Testis (tissue), 5 donors: ENCODE measurements around the gene MPHOSPH6. TPM values are rescaled to one million over a fixed set of nuclear protein-coding genes. Genes with fewer than 3 reads are reported as not detected.
"Not testable (repeated sequence)": the region's sequence is repeated elsewhere in the genome, so short reads cannot be mapped to it uniquely, and the experiment has no call there.

Experiments used
- DNase-seq: peaks from one replicate; pipeline ENCODE4 v3.0.0-alpha.2; 2019
- H3K27ac ChIP-seq, 2 donors: fragments of 200-600 bp; sonication (generic); one replicate each; pipeline ENCODE4 v1.5.1; 2019
- H3K27me3 ChIP-seq: fragments of 200-600 bp; sonication (generic); one replicate; pipeline ENCODE4 v1.5.1; 2019
- H3K36me3 ChIP-seq: fragments of 200-600 bp; sonication (generic); one replicate; pipeline ENCODE4 v1.5.1; 2017; ENCODE audit warnings: low read depth; ENCODE audit errors: missing control alignments
- H3K4me1 ChIP-seq: fragments of 200-600 bp; sonication (generic); one replicate; pipeline ENCODE4 v1.5.1; 2019
- H3K4me3 ChIP-seq, 2 donors: fragments of 200-600 bp; sonication (generic); one replicate each; pipeline ENCODE4 v1.5.1; 2017 to 2019
- H3K9me3 ChIP-seq: fragments of 200-600 bp; sonication (generic); one replicate; pipeline ENCODE4 v1.5.1; 2017
- CTCF ChIP-seq, 3 experiments: fragments of 450-650 bp in 2 of 3; fragments of 200-600 bp in 1 of 3; sonication (generic) in 1 of 3; IDR thresholded peaks; one replicate each; pipeline ENCODE4 v1.5.1; 2016 to 2019; ENCODE audit warnings: antibody characterized with exemption in 3 of 3, mild to moderate bottlenecking in 2 of 3, moderate library complexity in 1 of 3
- POLR2A ChIP-seq: fragments of 450-650 bp; IDR thresholded peaks from one replicate; pipeline ENCODE4 v1.6.1; 2017; ENCODE audit warnings: antibody characterized with exemption, mild to moderate bottlenecking, moderate library complexity
- WGBS, 2 donors: methylation state at CpG; one replicate each; pipeline ENCODE4 v1.1.5; 2018; 5-methylcytosine and 5-hydroxymethylcytosine counted together
- intact Hi-C: fragments of 100-400 bp; cut with DNase I; formaldehyde crosslinking; loops from one replicate; pipeline ENCODE4 v1.15.1; 2023; ENCODE audit warnings: low total_unique reads
- long read RNA-seq, 2 donors: transcript quantifications; one replicate each; lab custom pipeline, GENCODE V29; 2026
- polyA plus RNA-seq: library from polyadenylated mRNA; stranded (reverse); fragments of 350-450 nt; fragmentation: Illumina TruSeq; extraction: RNeasy Lipid Tissue Mini Kit (QIAGEN cat#74804); gene quantifications from one replicate; pipeline ENCODE4 v1.2.3, GENCODE V29; 2014; ENCODE audit warnings: low read depth, low replicate concordance; ENCODE audit not compliant: insufficient read depth
- total RNA-seq, 2 donors: library from RNA; depleted of rRNA; stranded (reverse); fragments of >200 nt; gene quantifications; one replicate each; pipeline ENCODE4 v1.2.3, GENCODE V29; 2016

MPHOSPH6 gene
- total RNA-seq: 10 to 100 TPM; 22.0 to 52.3 TPM
- polyA plus RNA-seq: 22.7 TPM
- long read RNA-seq, donor 1, transcript MPHOSPH6-201 (5 exons, 1,103 nt): major isoform, 12 of 12 reads
- long read RNA-seq, donor 1, partial matches to known transcripts: 0 of 12 reads
- long read RNA-seq, donor 1, other reads (novel, unspliced or antisense): 0 of 12 reads
- long read RNA-seq, donor 2, transcript MPHOSPH6-201 (5 exons, 1,103 nt): major isoform, 12 of 13 reads
- long read RNA-seq, donor 2, partial matches to known transcripts: 0 of 13 reads
- long read RNA-seq, donor 2, other reads (novel, unspliced or antisense): 0 of 13 reads

- intact Hi-C loops: no loop called here
- H3K36me3 ChIP-seq: no peaks in the 10 kb centered on the region
- H3K27me3 ChIP-seq: no peaks in the 10 kb centered on the region
- no peaks in the 10 kb centered on the region for H3K4me1 ChIP-seq
- TF ChIP-seq POLR2A (no peak), CTCF (IDR thresholded peaks at IDR 0.05) (no peak)
- DNase-seq: peak; percentile 93
- 0 to 1% methylated on average over 39 to 84 of the region's 89 CpGs for WGBS, 2 donors
- H3K27ac ChIP-seq: peak within 1 kb of the TSS; percentile 75 to 84
- H3K9me3 ChIP-seq: no peaks in the 10 kb centered on the region
- H3K4me3 ChIP-seq: peak within 1 kb of the TSS; percentile 71 to 81
Observed at GRCh38 chr16:82169861-82170845, at the start of gene MPHOSPH6. Gene MPHOSPH6 (minus strand): TSS chr16:82170224. CDS start chr16:82170175, 49 bp downstream.

- no peaks in the 10 kb centered on the region for H3K9me3 ChIP-seq
- 31 to 50% methylated on average over 12 of the region's 12 CpGs for WGBS, 2 donors
- no peak for TF ChIP-seq CTCF (IDR thresholded peaks at IDR 0.05)
- no peak for TF ChIP-seq POLR2A
- DNase-seq: no peak
- intact Hi-C loops: no loop called here
- H3K36me3 ChIP-seq: no peaks in the 10 kb centered on the region
- H3K4me3 ChIP-seq: no peak overlapping the region
- H3K4me1 ChIP-seq: peaks cover 3% of the 10 kb centered on the region
- H3K27me3 ChIP-seq: no peaks in the 10 kb centered on the region
- no peak overlapping the region for H3K27ac ChIP-seq
Observed at GRCh38 chr16:82219298-82219697, 49.3 kb upstream of the MPHOSPH6 start.

GRCh38 chr16:82209314-82209713 is 39.3 kb upstream of the MPHOSPH6 start:
- H3K27ac ChIP-seq, H3K27me3 ChIP-seq, H3K4me3 ChIP-seq, DNase-seq, intact Hi-C loops, H3K4me1 ChIP-seq, H3K36me3 ChIP-seq, H3K9me3 ChIP-seq: not testable (repeated sequence)
- WGBS, 2 donors: 88 to 94% methylated on average over 9 of the region's 9 CpGs

GRCh38 chr16:82203198-82203597 is 33.2 kb upstream of the MPHOSPH6 start:
- Histone ChIP-seq H3K4me3 (no peak overlapping the region), H3K27ac (no peak overlapping the region), H3K36me3 (no peaks in the 10 kb centered on the region), H3K9me3 (no peaks in the 10 kb centered on the region), H3K27me3 (no peaks in the 10 kb centered on the region), H3K4me1 (no peaks in the 10 kb centered on the region)
- no peak for DNase-seq
- intact Hi-C loops: no loop called here
- TF ChIP-seq CTCF (IDR thresholded peaks at IDR 0.05) (no peak), POLR2A (no peak)

- Histone ChIP-seq H3K27me3 (no peaks in the 10 kb centered on the region), H3K4me3 (no peak overlapping the region), H3K4me1 (no peaks in the 10 kb centered on the region), H3K9me3 (no peaks in the 10 kb centered on the region), H3K27ac (no peak overlapping the region), H3K36me3 (no peaks in the 10 kb centered on the region)
- intact Hi-C loops: no loop called here
- no peak for TF ChIP-seq CTCF (IDR thresholded peaks at IDR 0.05)
- TF ChIP-seq POLR2A: no peak
- DNase-seq: no peak
- 35 to 43% methylated on average over 1 of the region's 1 CpG for WGBS, 2 donors
Observed at GRCh38 chr16:82201926-82202325, 31.9 kb upstream of the MPHOSPH6 start.
